ENCODE results near the gene SMCR8.
"Not testable (repeated sequence)": the region's sequence is repeated elsewhere in the genome, so short reads cannot be mapped to it uniquely, and the experiment has no call there.

The SMCR8 gene

DNA sequence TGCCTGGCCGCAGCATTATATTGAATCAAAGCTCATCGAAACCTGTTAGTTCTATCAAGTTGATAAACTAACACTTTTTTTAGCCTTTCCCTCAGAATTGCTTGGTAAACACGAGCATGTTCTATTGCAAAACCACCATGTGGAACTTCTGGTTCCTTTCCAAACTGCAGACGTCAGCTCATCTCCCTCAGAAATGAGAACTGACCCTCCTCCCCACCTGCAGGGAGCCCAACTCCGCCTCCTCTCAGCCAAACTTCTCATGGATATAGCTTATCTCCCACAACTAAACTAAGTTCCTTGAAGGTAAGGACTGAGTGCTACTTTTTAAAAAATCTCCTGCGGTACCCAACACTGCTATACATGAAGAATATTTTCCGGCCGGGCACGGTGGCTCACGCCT is 41.5 kb downstream of the SMCR8 start:
- no peak for DNase-seq (ENCODE audit: low read depth, low spot score)

DNA sequence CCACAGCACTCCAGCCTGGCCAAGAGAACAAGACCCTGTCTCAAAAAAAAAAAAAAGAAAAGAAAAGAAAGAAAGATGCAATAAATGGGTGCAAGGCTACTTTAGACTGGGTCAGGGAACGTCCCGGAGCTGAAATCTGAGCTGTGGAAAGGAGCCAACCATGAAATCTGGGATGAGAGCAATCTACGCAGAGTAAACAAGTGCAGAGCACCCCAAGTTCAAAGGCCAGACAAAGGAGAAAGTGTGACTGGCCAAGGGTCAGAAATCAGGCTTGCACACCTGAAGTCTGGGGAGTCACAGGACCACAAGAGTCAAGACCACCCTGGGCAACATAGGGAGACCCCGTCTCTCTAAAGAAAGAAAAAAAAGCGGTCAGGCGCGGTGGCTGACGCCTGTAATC is 45.4 kb downstream of the SMCR8 start:
- no peak for DNase-seq (ENCODE audit: low read depth, low spot score)

DNA sequence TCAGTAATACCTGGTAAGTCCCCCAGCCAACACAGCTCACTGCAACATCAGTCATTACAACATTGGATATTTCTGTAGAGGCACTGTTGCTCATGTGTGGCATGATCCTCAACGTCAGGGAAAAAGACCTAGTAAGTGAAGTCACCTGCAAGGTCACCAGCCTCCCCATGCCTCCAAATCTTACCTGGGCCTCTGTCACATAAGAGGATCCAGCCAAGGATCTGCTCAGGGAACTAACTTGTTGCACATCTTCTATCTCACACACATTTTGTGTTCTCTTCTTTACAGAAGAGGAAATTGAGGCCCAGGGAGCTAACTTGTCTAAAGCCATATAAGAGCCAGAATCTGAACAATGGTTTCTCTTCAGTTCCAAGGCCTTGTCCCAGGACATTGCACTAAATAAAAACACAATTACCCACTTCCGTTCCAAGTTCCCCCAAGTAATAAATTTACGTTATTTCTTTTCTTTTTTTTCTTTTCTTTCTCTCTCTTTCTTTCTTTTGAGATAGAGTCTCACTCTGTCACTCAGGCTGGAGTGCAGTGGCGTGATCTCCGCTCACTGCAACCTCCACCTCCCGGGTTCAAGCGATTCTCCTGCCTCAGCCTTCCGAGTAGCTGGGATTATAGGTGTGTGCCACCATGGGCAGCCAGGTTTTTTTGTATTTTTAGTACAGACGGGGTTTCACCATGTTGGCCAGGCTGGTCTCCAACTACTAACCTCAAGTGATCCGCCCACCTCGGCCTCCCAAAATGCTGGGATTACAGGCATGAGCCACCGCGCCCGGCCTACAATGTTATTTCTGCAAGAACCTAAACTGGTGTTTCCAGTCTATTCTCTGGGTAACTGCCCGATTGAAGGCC is 47.0 kb downstream of the SMCR8 start:
- DNase-seq (ENCODE audit: low read depth, low spot score), result no peak

GRCh38 chr17:18362698-18363100 is 47.6 kb downstream of the SMCR8 start:
- DNase-seq (ENCODE audit: low read depth, low spot score), result no peak

GRCh38 chr17:18363101-18364049 is 48.3 kb downstream of the SMCR8 start, which contains the start of gene SHMT1:
SHMT1 (minus strand) TSS chr17:18363550; CDS start chr17:18355981, 7,569 bp downstream.
- peak; percentile 82 for DNase-seq (ENCODE audit: low read depth, low spot score)

GRCh38 chr17:18364166-18364565 is 49.1 kb downstream of the SMCR8 start:
- no peak for DNase-seq (ENCODE audit: low read depth, low spot score)

GRCh38 chr17:18368946-18369345 is 53.9 kb downstream of the SMCR8 start:
- no peak for DNase-seq (ENCODE audit: low read depth, low spot score)

DNA sequence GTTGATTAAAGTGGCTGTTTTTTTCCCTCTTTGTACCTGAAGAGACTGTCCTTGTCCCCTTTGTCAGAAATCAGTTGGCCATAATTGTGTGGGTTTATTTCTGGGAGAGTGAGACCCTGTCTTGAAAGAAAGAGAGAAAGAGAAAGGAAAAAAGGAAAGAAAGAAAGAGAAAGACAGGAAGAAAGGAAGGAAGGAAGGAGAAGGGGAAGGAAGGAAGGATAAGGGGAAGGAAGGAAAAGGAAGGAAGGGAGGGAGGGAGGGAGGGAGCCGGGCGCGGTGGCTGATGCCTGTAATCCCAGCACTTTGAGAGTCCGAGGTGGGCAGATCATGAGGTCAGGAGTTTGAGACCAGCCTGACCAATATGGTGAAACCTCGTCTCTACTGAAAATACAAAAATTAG is 55.7 kb downstream of the SMCR8 start:
- no peak for DNase-seq (ENCODE audit: low read depth, low spot score)

GRCh38 chr17:18371455-18371854 is 56.4 kb downstream of the SMCR8 start:
- no peak for DNase-seq (ENCODE audit: low read depth, low spot score)

DNA sequence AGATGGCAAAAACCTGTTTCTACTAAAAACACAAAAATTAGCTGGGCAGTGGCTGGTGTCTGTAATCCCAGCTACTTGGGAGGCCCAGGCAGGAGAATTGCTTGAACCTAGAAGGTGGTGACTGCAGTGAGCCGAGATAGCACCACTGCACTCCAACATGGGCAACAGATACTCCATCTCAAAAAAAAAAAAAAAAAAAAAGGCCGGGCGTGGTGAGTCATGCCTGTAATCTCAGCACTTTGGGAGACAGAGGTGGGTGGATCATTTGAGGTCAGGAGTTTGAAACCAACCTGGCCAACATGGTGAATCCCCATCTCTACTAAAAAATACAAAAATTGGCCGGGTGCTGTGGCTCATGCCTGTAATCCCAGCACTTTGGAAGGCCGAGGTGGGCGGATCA is 58.1 kb downstream of the SMCR8 start:
- DNase-seq (ENCODE audit: low read depth, low spot score), result not testable (repeated sequence)

DNA sequence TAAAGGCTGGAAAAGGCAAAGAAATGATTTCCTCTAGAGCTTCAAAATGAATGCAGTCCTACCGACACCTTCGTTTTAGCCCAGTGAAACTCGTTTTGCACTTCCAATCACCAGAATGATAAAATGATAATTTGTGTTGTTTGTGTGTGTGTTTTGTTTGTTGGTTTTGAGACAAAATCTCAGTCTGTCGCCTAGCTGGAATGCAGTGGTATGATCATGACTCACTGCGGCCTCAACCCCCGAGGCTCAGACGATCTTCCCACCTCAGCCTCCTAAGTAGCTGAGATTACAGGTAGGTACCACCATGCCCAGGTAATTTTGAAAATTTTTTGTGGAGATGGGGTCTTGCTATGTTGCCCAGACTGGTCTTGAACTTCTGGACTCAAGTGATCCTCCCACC is 59.1 kb downstream of the SMCR8 start:
- no peak for DNase-seq (ENCODE audit: low read depth, low spot score)

Measured in activated CD4-positive, CD25-positive, alpha-beta regulatory T cell treated with anti-CD3 and anti-CD28 coated beads, Interleukin-2, amount 50 U/mL, for 16 hours (primary cell).